HEK293 (cell line): ENCODE measurements around the gene NAV2.

Source experiments
- CTCF ChIP-seq: fragments of 450-650 bp; formaldehyde crosslinking; IDR thresholded peaks from 2 replicates; pipeline ENCODE4 v1.5.1; 2016; ENCODE audit warnings: missing biosample characterization, missing genetic modification characterization
- SALL2 ChIP-seq: fragments of 450-650 bp; formaldehyde crosslinking; IDR thresholded peaks from 2 replicates; pipeline ENCODE4 v1.5.0; 2017; ENCODE audit warnings: missing biosample characterization, mild to moderate bottlenecking, missing genetic modification characterization, borderline replicate concordance
- TF ChIP-seq, protein P1 (sequence below): fragments of 450-650 bp; formaldehyde crosslinking; IDR thresholded peaks from 2 replicates; pipeline ENCODE4 v1.5.1; 2017; ENCODE audit warnings: missing biosample characterization, missing genetic modification characterization

DNA sequence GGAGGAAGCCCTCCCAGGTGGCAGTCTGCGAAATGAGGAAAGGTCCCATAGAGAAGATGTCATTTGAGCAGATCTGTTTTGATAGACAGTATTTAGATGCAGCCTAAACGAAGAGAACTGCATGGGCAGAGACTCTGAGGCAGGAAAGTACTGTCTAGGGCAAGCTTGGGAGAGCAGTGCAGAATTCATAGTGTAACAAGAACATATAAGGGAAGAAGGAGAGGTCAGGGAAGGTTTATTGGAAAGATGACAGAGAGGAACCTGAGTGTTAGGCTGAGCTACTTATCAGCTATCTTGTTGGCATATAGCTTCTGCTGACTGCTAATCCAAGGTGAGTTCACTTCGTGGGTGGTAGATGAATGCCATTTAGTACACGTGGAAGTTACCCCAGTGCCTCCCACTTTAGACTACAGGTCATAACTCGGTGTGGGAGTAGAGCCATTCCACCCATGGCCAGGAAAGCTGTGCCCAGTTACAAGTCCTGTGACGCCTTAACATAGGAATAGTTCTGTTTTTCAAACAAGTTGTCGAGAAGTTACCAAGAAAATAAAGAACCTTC is 348.1 kb downstream of the NAV2 start:
- TF ChIP-seq CTCF (tag by site-specific recombination), result no peak
- TF ChIP-seq SALL2 (tag by site-specific recombination), result no peak
- TF ChIP-seq, protein P1, sequence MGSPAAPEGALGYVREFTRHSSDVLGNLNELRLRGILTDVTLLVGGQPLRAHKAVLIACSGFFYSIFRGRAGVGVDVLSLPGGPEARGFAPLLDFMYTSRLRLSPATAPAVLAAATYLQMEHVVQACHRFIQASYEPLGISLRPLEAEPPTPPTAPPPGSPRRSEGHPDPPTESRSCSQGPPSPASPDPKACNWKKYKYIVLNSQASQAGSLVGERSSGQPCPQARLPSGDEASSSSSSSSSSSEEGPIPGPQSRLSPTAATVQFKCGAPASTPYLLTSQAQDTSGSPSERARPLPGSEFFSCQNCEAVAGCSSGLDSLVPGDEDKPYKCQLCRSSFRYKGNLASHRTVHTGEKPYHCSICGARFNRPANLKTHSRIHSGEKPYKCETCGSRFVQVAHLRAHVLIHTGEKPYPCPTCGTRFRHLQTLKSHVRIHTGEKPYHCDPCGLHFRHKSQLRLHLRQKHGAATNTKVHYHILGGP, result no peak
